Mucosa of rectum (tissue), 2 donors: ENCODE results near the gene NPVF.

Experiments
- H3K27ac ChIP-seq, 2 donors: one replicate each; pipeline ENCODE4 v1.7.0; 2013; ENCODE audit warnings: inconsistent platforms in 2 of 2, low read depth in 2 of 2, low read length in 2 of 2
- H3K27me3 ChIP-seq, 2 donors: one replicate each; pipeline ENCODE4 v1.7.0; 2013; ENCODE audit warnings: low read length in 2 of 2; ENCODE audit not compliant: control insufficient read depth in 2 of 2, insufficient read depth in 2 of 2
- H3K36me3 ChIP-seq, 2 donors: one replicate each; pipeline ENCODE4 v1.7.0; 2013; ENCODE audit warnings: low read length in 2 of 2; ENCODE audit not compliant: control insufficient read depth in 2 of 2, insufficient read depth in 2 of 2
- H3K4me1 ChIP-seq, 2 donors: one replicate each; pipeline ENCODE4 v1.7.0; 2013; ENCODE audit warnings: low read length in 2 of 2, mild to moderate bottlenecking in 1 of 2; ENCODE audit not compliant: control insufficient read depth in 2 of 2, insufficient read depth in 2 of 2
- H3K4me3 ChIP-seq, 2 donors: one replicate each; pipeline ENCODE4 v1.7.0; 2013; ENCODE audit warnings: low read length in 2 of 2
- H3K9ac ChIP-seq, 2 donors: one replicate each; pipeline ENCODE4 v1.7.0; 2013; ENCODE audit warnings: low read length in 2 of 2, low read depth in 1 of 2, mild to moderate bottlenecking in 1 of 2
- H3K9me3 ChIP-seq, 2 donors: one replicate each; pipeline ENCODE4 v1.7.0; 2013; ENCODE audit warnings: low read length in 2 of 2; ENCODE audit not compliant: control insufficient read depth in 2 of 2
- donor health status: healthy.
- donor health status: Normal muscosa, but diverticular disease.

Gene NPVF, protein sequence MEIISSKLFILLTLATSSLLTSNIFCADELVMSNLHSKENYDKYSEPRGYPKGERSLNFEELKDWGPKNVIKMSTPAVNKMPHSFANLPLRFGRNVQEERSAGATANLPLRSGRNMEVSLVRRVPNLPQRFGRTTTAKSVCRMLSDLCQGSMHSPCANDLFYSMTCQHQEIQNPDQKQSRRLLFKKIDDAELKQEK

DNA sequence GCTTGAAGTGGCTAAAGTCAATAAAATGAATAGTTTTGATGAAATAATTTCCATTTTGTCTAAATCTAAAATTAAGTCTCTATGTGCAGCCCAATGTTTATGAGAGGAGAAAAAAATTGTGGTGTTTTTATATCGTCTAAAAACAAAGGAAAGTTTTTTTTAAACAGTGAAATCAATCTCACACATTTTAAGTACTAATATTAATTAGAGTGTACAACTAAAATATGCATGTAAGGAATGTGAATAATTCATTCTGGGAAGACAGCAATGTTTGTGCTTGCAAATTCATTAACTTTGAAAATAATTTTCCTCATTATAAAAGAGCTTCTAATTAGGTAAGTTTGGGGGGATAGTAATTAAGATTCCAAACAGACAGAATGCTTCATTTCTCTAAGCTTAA is at the start of gene NPVF:
Gene NPVF (minus strand): TSS at position 101 of the 400 bp plus-strand sequence. CDS start 47 bp downstream, at position 54.
- H3K9ac ChIP-seq = no peak within 1 kb of the TSS
- no peaks in the 10 kb centered on the region for H3K36me3 ChIP-seq
- no peaks in the 10 kb centered on the region for H3K27me3 ChIP-seq
- H3K27ac ChIP-seq = no peak within 1 kb of the TSS
- H3K4me3 ChIP-seq = no peak within 1 kb of the TSS
- H3K4me1 ChIP-seq = no peaks in the 10 kb centered on the region
- no peaks in the 10 kb centered on the region for H3K9me3 ChIP-seq

DNA sequence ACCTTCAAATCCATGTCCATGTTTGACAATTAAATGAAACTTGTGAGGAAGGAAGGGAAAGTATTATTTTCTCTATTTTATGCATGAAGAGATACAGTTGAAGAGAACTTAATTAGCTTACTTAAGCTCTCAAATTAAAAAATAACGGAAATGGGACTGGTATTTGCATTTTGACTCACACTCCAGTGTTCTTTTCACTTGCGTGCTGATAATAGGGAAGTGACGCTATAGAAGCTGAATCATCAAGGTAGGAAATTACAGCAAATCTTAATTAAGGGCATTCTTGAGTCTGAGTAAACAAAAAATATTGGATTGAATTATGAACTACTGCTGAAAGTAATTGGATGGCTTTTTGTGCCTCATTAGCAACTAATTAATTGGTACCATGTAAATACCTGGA is 44.0 kb upstream of the NPVF start:
- no peaks in the 10 kb centered on the region for H3K9me3 ChIP-seq
- no peaks in the 10 kb centered on the region for H3K4me1 ChIP-seq
- H3K4me3 ChIP-seq = no peak overlapping the region
- H3K36me3 ChIP-seq = no peaks in the 10 kb centered on the region
- H3K27me3 ChIP-seq = no peaks in the 10 kb centered on the region
- no peak overlapping the region for H3K9ac ChIP-seq
- H3K27ac ChIP-seq = no peak overlapping the region

DNA sequence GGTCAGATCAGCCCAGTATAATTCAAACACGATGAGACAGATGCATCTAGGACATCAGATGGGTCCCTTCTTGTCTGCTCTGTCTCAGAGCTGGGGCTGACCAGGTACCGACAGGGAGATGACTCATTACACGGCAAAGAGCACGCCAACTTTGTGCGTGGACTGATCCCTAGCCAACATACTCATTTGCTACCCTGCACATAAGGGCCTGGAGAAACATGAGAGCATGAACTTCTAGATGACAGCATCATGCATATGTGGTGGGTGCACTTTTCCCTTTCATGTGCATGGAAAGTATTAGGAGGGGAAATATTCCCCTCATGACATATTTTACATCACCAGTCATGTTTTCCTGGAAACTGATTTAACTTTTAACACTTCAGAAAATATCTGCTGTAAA is 35.1 kb upstream of the NPVF start:
- Histone ChIP-seq H3K36me3 (no peaks in the 10 kb centered on the region), H3K27ac (no peak overlapping the region), H3K9me3 (no peaks in the 10 kb centered on the region), H3K27me3 (no peaks in the 10 kb centered on the region), H3K4me3 (no peak overlapping the region), H3K9ac (no peak overlapping the region), H3K4me1 (peaks cover 9 to 14% of the 10 kb centered on the region in 2 donors)

DNA sequence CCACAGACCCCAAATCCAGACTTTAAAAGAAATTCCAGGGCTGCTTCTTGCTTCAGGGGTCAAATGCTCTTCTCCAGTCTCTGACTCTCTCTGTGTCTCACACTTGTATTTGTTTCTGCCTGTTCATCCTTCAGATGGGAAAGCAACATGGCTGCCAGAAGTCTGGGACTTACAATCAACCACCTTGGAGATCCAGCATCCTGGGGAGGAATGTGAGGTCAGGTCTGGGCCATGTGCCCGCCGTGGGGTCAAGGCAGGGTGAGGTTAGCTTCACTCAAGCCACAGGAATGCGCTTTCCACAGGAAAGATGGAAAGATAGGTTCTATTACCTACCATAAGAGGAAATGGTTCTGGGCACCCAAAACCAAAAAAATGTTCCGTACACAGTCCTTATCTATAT is 34.3 kb upstream of the NPVF start:
- H3K27me3 ChIP-seq = no peaks in the 10 kb centered on the region
- no peak overlapping the region for H3K9ac ChIP-seq
- peaks cover 9 to 14% of the 10 kb centered on the region in 2 donors for H3K4me1 ChIP-seq
- no peak overlapping the region for H3K4me3 ChIP-seq
- no peak overlapping the region for H3K27ac ChIP-seq
- no peaks in the 10 kb centered on the region for H3K9me3 ChIP-seq
- no peaks in the 10 kb centered on the region for H3K36me3 ChIP-seq

DNA sequence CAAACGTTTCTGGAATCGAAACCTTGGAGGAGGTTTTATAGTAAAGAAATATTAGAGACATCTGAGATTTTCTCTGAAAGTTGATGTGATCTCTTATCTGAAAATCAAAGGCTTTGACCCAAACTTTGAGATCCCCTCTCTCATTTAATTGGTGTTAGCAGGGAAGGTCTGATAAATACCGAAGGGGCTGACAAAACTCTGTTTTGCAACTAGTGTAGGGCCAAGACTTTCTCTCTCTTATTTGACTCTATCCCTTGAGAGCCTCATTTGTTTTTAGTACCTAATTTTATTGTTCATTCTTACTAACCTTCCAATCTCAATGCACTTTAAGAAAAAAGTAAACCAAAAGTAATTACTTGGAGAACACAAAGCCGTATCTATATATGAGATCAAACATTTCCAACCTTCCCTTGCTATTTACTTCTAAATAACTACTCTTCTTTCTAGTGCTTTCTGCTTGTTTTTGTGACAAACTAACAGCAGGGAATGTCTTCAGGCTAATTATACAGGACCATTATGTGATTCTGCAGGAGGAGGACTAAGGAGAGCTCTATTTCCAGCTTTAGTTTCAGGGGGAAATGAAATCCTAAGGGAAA is 33.4 kb upstream of the NPVF start:
- H3K9ac ChIP-seq = no peak overlapping the region
- peak overlapping the region in 1 of 2 donors; percentile 53 for H3K4me3 ChIP-seq
- no peaks in the 10 kb centered on the region for H3K9me3 ChIP-seq
- no peaks in the 10 kb centered on the region for H3K27me3 ChIP-seq
- no peak overlapping the region for H3K27ac ChIP-seq
- H3K36me3 ChIP-seq = no peaks in the 10 kb centered on the region
- peaks cover 9 to 14% of the 10 kb centered on the region in 2 donors for H3K4me1 ChIP-seq

DNA sequence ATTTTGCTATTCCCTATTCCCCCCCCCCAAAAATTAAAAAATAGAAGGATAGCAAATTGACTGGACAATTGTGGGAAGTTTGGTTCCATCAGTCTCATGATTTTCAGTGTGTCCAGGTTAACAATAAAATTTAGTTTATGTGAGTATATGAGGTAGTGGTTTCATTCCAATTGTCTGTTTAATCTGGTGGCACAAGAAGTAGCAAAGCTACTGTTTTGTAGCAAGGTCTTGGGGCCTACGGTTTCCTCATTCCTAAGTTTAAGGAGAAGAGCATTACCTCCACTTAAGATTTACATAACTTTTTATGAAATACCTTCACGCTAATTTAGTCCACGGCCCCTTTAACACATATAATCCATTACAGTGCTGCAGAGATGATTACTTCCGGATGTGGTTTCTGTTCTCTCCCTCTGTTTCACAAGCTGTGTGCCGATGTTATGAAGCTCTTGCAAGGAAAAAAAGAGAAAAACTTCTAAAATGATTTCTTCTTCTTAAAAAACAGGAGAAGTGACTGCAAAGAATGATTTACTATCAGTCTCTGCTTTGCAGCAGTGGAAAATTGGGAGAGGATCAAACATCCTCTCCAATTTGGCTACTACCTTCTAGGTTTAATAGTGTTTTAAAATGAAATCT is 32.7 kb upstream of the NPVF start:
- Histone ChIP-seq H3K36me3 (no peaks in the 10 kb centered on the region), H3K27me3 (no peaks in the 10 kb centered on the region), H3K9ac (peak overlapping the region in 1 of 2 donors; percentile 18), H3K27ac (peak overlapping the region in 1 of 2 donors; percentile 26), H3K4me3 (peak overlapping the region; percentile 39 to 53), H3K4me1 (peaks cover 12 to 20% of the 10 kb centered on the region in 2 donors), H3K9me3 (no peaks in the 10 kb centered on the region)

DNA sequence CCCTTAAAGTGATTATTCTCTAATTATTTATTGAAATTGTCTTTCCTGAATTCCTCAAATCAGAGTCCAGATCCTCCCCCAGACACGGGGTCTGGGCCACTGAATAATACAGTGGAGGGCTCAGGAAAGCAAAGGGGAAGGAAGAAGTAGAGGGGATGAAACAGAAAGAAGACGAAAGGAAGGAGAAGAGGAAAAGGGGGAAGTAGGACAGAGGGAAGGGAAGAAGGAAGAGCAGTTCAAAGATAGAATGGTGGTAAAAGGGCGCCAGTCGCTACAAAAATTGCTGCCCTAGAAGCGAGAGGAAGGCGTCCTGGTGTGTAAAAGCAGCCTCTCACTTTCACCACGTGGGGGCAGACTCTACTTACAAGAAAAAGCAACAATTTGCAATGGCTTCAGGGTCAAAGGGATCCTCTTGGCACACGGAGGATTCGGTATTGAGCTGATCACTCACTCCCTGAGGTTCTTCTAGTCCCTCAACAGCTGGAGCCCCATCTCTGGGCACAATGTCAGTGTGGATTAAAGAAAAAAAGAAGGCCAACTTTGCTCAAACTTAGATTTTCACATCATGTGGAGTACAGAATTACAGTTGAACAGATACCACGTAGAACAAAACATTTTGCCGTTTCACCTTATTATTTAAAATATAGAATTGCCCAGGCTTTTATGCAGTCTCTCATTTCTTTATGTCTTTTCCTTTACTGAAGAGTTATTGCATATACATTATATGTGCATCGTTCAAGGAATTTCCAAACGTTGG is 31.4 kb upstream of the NPVF start:
- H3K9ac ChIP-seq = no peak overlapping the region
- no peak overlapping the region for H3K4me3 ChIP-seq
- no peaks in the 10 kb centered on the region for H3K36me3 ChIP-seq
- peaks cover 21 to 26% of the 10 kb centered on the region in 2 donors for H3K4me1 ChIP-seq
- H3K9me3 ChIP-seq = no peaks in the 10 kb centered on the region
- H3K27ac ChIP-seq = no peak overlapping the region
- H3K27me3 ChIP-seq = no peaks in the 10 kb centered on the region

DNA sequence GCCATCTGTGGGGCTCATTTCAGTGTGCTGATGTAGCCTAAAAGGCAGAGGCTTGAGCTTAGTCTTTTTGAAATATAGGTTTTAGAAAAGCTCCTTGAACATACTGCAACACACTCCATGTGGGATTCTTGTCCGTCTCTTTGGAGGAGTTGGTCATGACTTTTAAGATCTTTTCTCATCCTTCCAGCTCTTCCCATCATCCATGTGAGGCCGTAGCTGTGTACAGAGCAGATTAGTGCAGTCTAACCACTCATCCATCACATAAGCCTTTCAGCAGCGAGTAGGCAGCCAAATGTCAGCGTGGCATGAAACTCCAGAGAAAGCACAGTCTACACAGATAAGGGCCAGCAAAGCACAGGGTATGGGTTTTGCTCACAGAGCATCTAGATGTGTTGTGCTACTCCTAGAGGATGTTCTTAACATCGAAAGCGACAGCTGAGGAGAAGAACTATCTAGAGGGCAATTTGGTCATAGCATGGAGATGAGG is 28.1 kb upstream of the NPVF start:
- no peak overlapping the region for H3K9ac ChIP-seq
- H3K9me3 ChIP-seq = no peaks in the 10 kb centered on the region
- no peaks in the 10 kb centered on the region for H3K27me3 ChIP-seq
- H3K27ac ChIP-seq = peak overlapping the region; percentile 21 to 26
- no peak overlapping the region for H3K4me3 ChIP-seq
- no peaks in the 10 kb centered on the region for H3K36me3 ChIP-seq
- peaks cover 19 to 26% of the 10 kb centered on the region in 2 donors for H3K4me1 ChIP-seq

DNA sequence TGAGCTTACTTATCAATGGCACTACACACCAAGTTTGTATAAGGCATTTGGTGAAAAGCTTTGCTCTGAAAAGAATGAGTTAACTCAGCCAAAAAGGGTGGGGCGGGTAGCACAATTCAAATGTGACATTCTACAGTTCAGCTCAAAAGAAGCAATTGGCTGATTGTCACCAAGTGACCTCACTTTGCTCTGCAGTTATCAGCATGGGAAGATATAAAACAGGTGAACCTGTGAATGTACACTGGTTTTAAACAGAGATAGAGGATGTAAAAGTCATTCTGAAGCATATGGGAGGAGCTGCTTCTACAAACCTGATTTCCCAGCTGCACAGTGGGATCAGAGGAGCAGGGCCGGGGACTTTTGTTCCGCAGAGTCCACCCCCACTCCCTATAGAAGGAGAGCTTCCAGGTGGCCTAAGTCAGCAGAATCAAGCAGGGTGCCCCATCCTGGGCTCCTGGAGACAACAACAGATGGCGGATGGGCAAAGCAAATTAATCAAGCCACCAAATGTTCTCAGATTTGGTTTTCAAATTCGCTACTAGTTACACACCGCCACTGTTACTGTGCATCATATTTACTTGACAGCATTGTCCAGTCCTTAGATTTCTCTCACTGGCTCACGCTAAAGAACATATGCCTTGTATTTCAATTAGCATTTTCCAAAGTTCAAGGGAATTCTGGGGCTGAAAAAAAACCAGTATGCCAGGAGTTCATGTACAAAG is 27.5 kb upstream of the NPVF start:
- peak overlapping the region; percentile 26 to 59 for H3K27ac ChIP-seq
- H3K27me3 ChIP-seq = no peaks in the 10 kb centered on the region
- no peaks in the 10 kb centered on the region for H3K36me3 ChIP-seq
- H3K9ac ChIP-seq = no peak overlapping the region
- H3K4me3 ChIP-seq = no peak overlapping the region
- H3K9me3 ChIP-seq = no peaks in the 10 kb centered on the region
- peaks cover 19 to 23% of the 10 kb centered on the region in 2 donors for H3K4me1 ChIP-seq
